Measurements from ENCODE around the gene ARSG. TPM values are rescaled to one million over a fixed set of nuclear protein-coding genes. Genes with fewer than 3 reads are reported as not detected.
A peak's percentile ranks its signal among the peaks of the same experiment; 100 is the strongest.

The ARSG gene
- total and polyA plus RNA-seq, 2 of the 13 experiments (the other 11 are each of a cell fraction or from before 2014, with no cell fraction given), result 3.7 to 15.2 TPM

GRCh38 chr17:68322630-68323029 lies 31.3 kb downstream of the ARSG start:
- no peak overlapping the region for H3K4me3 ChIP-seq (replicated peaks in 1 of 3; ENCODE audit: insufficient read depth in 1 of 3, low read depth in 2 of 3, low read length in 3 of 3)
- no peaks in the 10 kb centered on the region for H3K79me2 ChIP-seq (ENCODE audit: insufficient read depth, low read length)
- H3K4me2 ChIP-seq (ENCODE audit: low read depth, low read length), result no peak overlapping the region
- in situ Hi-C loops (cut with HindIII; ENCODE audit: extremely low pct_ligation_motif_present, low pct_unique_long_range_greater_than_20kb), result no loop called here
- FAIRE-seq (no peak), DNase-seq (ENCODE audit: low spot score) (no peak), ATAC-seq (no peak)
- 87% methylated on average over 3 of the region's 3 CpGs for WGBS (ENCODE audit: low lambda C conversion rate)
- BruUV-seq (replicated peaks), result no TSS peak
- no peaks in the 10 kb centered on the region for H3K27me3 ChIP-seq (ENCODE audit: control insufficient read depth in 1 of 2, insufficient read depth in 2 of 2, low read length in 2 of 2)
- no peak overlapping the region for H3K9ac ChIP-seq (ENCODE audit: insufficient read depth, low read depth, low read length)
- H4K20me1 ChIP-seq (ENCODE audit: insufficient read depth, low read length), result no peaks in the 10 kb centered on the region
- H3K9me3 ChIP-seq (ENCODE audit: low read length), result no peaks in the 10 kb centered on the region
- intact Hi-C loops (cut with micrococcal nuclease; ENCODE audit: unreplicated experiment), result no loop called here
- H3K36me3 ChIP-seq (replicated peaks in 1 of 2; ENCODE audit: control insufficient read depth in 1 of 2, insufficient read depth in 2 of 2, low read length in 2 of 2), result no peaks in the 10 kb centered on the region
- H3K4me1 ChIP-seq (ENCODE audit: insufficient read depth, low read length), result peaks cover 46% of the 10 kb centered on the region
- H3K27ac ChIP-seq (ENCODE audit: extremely low read length, insufficient read depth, low read length), result no peak overlapping the region
- TF ChIP-seq ZNF850 (CRISPR knock-in tag; conservative IDR thresholded peaks at IDR 0.05) (no peak), ZNF121 (CRISPR knock-in tag; IDR thresholded peaks at IDR 0.05) (peak; percentile 64; the same call in 1 of the 2 replicates), ZNF782 (CRISPR knock-in tag; IDR thresholded peaks at IDR 0.05; ENCODE audit: borderline replicate concordance) (peak; percentile 55; the same call in 1 of the 2 replicates), HNF4G (IDR thresholded peaks at IDR 0.05; ENCODE audit: borderline replicate concordance, low read depth, low read length) (peak; percentile 59), HNF4G (CRISPR knock-in tag; IDR thresholded peaks at IDR 0.05; ENCODE audit: borderline replicate concordance, low read depth) (no peak), FOXP1 (IDR thresholded peaks at IDR 0.05) (no peak), FOXP1 (CRISPR knock-in tag; IDR thresholded peaks at IDR 0.05) (peak; percentile 52; the same call in 1 of the 2 replicates), RBAK (CRISPR knock-in tag; IDR thresholded peaks at IDR 0.05) (peak; percentile 45; the same call in 1 of the 2 replicates), SIX4 (CRISPR knock-in tag; IDR thresholded peaks at IDR 0.05) (no peak), HIC2 (CRISPR knock-in tag; IDR thresholded peaks at IDR 0.05; ENCODE audit: low read depth) (no peak), SOX5 (CRISPR knock-in tag; IDR thresholded peaks at IDR 0.05; ENCODE audit: borderline replicate concordance) (peak; percentile 16; the same call in 1 of the 2 replicates), PHF5A (CRISPR knock-in tag; IDR thresholded peaks at IDR 0.05; ENCODE audit: low read depth, unreplicated experiment) (no peak), ZNF12 (CRISPR knock-in tag; IDR thresholded peaks at IDR 0.05) (peak; percentile 98), KLF11 (CRISPR knock-in tag; IDR thresholded peaks at IDR 0.05) (no peak), CREB1 (IDR thresholded peaks at IDR 0.05) (no peak), CREB1 (CRISPR knock-in tag; IDR thresholded peaks at IDR 0.05) (no peak)
- POLR2A ChIA-PET, result no interaction called here
- CTCF ChIA-PET (ENCODE audit: low intra/inter-chr PET ratio, low total read pairs), result no interaction called here
- no peak overlapping the region for H2AFZ ChIP-seq (ENCODE audit: low read length)
